Ascending aorta (tissue), 2 donors: Measurements from ENCODE around the gene CAMSAP2. TPM values are rescaled to one million over a fixed set of nuclear protein-coding genes. Genes with fewer than 3 reads are reported as not detected.

Experiments
- DNase-seq, 2 donors: peaks; one replicate each; pipeline ENCODE4 v3.0.0-alpha.2; 2019; ENCODE audit warnings: low spot score in 2 of 2
- H3K27ac ChIP-seq, 2 donors: fragments of 200-600 bp; sonication (generic); one replicate each; pipeline ENCODE4 v1.5.1; 2016 to 2017; ENCODE audit warnings: mild to moderate bottlenecking in 1 of 2
- H3K27me3 ChIP-seq: fragments of 200-600 bp; sonication (generic); one replicate; pipeline ENCODE4 v1.5.1; 2017
- H3K36me3 ChIP-seq, 2 donors: fragments of 200-600 bp; sonication (generic); one replicate each; pipeline ENCODE4 v1.5.1; 2016
- H3K4me1 ChIP-seq, 2 donors: fragments of 200-600 bp; sonication (generic); one replicate each; pipeline ENCODE4 v1.5.1; 2016 to 2017; ENCODE audit warnings: mild to moderate bottlenecking in 1 of 2
- H3K4me3 ChIP-seq, 2 donors: fragments of 200-600 bp; sonication (generic); one replicate each; pipeline ENCODE4 v1.5.1; 2016 to 2017; ENCODE audit warnings: mild to moderate bottlenecking in 1 of 2
- H3K9me3 ChIP-seq, 2 donors: fragments of 200-600 bp; sonication (generic); one replicate each; pipeline ENCODE4 v1.5.1; 2016
- intact Hi-C: fragments of 100-400 bp; cut with DNase I; formaldehyde crosslinking; loops from one replicate; pipeline ENCODE4 v1.15.1; 2023
- total RNA-seq: library from RNA; depleted of rRNA; stranded (reverse); fragments of >200 nt; gene quantifications from one replicate; pipeline ENCODE4 v1.1.0, GENCODE V29; 2016
- TF ChIP-seq, protein P1 (sequence below), 3 experiments: fragments of 200-600 bp in 2 of 3; fragments of 450-650 bp in 1 of 3; sonication (generic) in 2 of 3; IDR thresholded peaks; one replicate each; pipeline ENCODE4 v1.5.1; 2016 to 2019; ENCODE audit warnings: antibody characterized with exemption in 3 of 3, mild to moderate bottlenecking in 1 of 3, moderate library complexity in 1 of 3

CAMSAP2 gene
- total RNA-seq, 1 donor from 2014 or later, result 22.4 TPM

DNA sequence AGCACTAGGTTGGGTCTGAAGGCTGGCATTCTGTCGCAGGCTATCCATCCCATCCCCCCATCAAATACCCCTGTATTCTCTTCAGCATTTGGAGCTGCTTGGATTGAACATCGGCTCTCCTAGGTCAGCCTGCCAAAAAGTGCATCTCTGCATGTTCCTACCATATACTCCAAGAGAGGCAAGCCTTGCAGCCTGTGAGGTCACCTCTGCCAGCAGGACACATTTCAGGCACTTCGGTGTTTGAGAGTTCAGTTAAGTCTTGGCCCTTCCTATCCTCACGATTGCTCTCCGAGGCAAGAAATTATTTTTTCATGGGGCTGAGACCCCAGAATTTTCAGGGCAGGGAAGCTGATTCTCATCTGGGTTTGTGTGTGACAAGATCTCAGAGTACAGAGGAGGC lies 136.7 kb downstream of the CAMSAP2 start:
- no peak overlapping the region for H3K27ac ChIP-seq
- peak in 1 of 2 donors; percentile 27 for DNase-seq
- peaks cover 9 to 10% of the 10 kb centered on the region in 2 donors for H3K4me1 ChIP-seq
- H3K4me3 ChIP-seq, result no peak overlapping the region
- TF ChIP-seq, protein P1, sequence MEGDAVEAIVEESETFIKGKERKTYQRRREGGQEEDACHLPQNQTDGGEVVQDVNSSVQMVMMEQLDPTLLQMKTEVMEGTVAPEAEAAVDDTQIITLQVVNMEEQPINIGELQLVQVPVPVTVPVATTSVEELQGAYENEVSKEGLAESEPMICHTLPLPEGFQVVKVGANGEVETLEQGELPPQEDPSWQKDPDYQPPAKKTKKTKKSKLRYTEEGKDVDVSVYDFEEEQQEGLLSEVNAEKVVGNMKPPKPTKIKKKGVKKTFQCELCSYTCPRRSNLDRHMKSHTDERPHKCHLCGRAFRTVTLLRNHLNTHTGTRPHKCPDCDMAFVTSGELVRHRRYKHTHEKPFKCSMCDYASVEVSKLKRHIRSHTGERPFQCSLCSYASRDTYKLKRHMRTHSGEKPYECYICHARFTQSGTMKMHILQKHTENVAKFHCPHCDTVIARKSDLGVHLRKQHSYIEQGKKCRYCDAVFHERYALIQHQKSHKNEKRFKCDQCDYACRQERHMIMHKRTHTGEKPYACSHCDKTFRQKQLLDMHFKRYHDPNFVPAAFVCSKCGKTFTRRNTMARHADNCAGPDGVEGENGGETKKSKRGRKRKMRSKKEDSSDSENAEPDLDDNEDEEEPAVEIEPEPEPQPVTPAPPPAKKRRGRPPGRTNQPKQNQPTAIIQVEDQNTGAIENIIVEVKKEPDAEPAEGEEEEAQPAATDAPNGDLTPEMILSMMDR (IDR thresholded peaks at IDR 0.05), result no peak
- intact Hi-C loops, result no loop called here
- no peaks in the 10 kb centered on the region for H3K27me3 ChIP-seq
- H3K9me3 ChIP-seq, result no peaks in the 10 kb centered on the region
- no peaks in the 10 kb centered on the region for H3K36me3 ChIP-seq

DNA sequence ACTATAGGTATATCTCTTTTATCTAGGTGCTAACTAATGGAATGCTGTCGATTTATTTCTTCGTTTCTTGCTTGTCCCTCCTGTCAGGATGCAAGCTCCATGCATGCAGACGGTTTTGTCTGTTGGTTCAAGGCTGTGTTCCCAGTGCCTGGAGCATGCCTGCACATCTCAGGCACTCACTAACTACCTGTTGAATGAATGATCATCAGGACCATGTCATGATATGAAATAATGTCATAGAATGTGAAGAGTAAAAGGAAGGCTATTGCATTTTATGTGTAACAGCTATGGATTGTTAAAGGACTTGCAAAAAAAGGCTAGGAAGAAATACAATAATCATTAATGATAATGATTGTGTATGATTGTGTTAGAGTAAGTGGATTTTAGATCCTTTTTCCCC lies 138.3 kb downstream of the CAMSAP2 start:
- Histone ChIP-seq H3K36me3 (no peaks in the 10 kb centered on the region), H3K9me3 (no peaks in the 10 kb centered on the region), H3K4me3 (no peak overlapping the region), H3K27ac (no peak overlapping the region), H3K4me1 (peaks cover 9 to 10% of the 10 kb centered on the region in 2 donors), H3K27me3 (no peaks in the 10 kb centered on the region)
- intact Hi-C loops, result no loop called here
- TF ChIP-seq, protein P1 (IDR thresholded peaks at IDR 0.05), result no peak
- DNase-seq, result peak in 1 of 2 donors; percentile 12

DNA sequence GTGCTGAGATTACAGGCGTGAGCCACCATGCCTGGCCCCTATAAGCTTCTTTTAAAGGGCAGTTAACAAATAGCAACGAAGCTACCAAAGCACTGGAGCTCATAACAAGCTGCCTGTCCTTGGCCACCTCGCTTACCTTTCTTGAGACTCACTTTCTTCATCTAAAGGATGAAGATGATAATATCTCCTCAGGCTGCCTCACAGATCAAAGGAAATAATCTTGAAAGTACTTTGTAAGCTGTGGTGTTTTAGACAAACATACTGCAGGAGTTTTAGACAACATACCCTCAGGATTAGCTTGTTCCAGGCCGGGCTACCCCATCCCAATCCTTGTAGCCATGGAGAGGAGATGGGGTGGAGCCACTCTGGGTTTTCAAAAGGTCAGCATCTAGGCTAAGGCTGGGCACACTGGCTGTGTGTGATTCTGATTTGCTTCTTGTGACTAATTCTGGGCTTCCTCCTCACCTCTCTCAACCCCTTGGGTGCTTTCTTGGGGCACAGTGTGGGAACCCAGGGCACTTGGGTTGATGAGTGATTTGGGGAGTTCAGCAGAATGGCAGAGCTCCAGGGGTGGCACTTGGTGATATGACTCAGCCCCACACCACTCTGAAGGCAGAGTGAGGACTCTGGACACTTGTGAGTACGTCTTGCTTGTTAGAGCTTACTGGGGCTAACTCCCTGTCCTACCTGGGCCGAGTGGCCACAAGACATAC lies 139.3 kb downstream of the CAMSAP2 start:
- TF ChIP-seq, protein P1 (IDR thresholded peaks at IDR 0.05), result no peak
- Histone ChIP-seq H3K4me3 (no peak overlapping the region), H3K27ac (no peak overlapping the region), H3K27me3 (no peaks in the 10 kb centered on the region), H3K9me3 (no peaks in the 10 kb centered on the region), H3K36me3 (no peaks in the 10 kb centered on the region), H3K4me1 (peaks cover 7 to 8% of the 10 kb centered on the region in 2 donors)
- DNase-seq, result peak in 1 of 2 donors; percentile 41
- intact Hi-C loops, result no loop called here

DNA sequence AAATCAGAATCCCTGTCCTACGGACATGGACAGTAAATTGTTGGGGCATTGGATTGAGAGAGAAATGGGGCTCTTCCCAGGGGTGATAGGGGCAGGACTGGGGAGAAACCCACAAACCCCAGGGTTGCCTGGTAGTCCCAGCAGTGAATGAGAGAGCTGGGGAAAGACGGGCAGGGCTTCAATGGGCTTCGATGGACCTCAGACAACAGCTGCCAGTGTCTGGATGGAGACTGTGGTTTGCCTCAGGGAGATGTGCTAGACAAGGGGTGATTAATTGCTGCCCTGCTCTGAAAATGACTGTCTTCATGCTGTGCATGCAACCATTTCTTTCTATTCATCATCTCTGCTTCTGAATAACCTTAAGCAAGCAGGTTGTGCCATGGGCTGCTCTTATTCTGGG lies 141.5 kb downstream of the CAMSAP2 start:
- intact Hi-C loops, result no loop called here
- H3K4me3 ChIP-seq, result no peak overlapping the region
- no peak overlapping the region for H3K27ac ChIP-seq
- DNase-seq, result peak in 1 of 2 donors; percentile 8
- TF ChIP-seq, protein P1 (IDR thresholded peaks at IDR 0.05), result no peak
- no peaks in the 10 kb centered on the region for H3K9me3 ChIP-seq
- no peaks in the 10 kb centered on the region for H3K4me1 ChIP-seq
- no peaks in the 10 kb centered on the region for H3K27me3 ChIP-seq
- H3K36me3 ChIP-seq, result no peaks in the 10 kb centered on the region

DNA sequence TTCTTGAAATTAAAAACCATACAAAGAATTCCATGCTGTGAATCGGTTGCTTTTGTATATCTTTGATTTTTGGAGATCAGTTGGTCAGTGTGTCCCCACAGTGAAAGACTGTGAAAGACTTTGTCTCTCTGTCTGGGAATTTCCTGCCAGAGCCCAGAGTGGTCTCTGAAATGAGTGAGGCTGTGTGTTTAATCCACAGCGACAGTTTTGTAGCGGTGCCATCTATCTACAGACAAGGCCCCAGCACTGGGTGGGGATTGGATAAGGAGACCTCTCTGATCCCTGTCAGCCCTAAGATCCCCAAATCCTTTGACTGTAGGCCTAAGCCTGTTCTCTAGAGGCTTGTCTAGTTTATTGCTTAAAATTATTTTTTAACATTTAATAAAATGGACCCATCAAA lies 144.4 kb downstream of the CAMSAP2 start:
- Histone ChIP-seq H3K27ac (no peak overlapping the region), H3K4me1 (no peaks in the 10 kb centered on the region), H3K9me3 (no peaks in the 10 kb centered on the region), H3K27me3 (no peaks in the 10 kb centered on the region), H3K36me3 (no peaks in the 10 kb centered on the region), H3K4me3 (no peak overlapping the region)
- no peak for DNase-seq
- TF ChIP-seq, protein P1 (IDR thresholded peaks at IDR 0.05), result no peak
- intact Hi-C loops, result no loop called here
